GM18907 (cell line): Measurements from ENCODE around the gene PSENEN.

ENCODE experiments used
- ATAC-seq: cut with Tn5 transposase; IDR thresholded peaks from one replicate; pipeline ENCODE4 v1.9.1; 2021; ENCODE audit warnings: mild to moderate bottlenecking, moderate library complexity; ENCODE audit not compliant: unreplicated experiment

The PSENEN gene

GRCh38 chr19:35750167-35750566 lies 4.7 kb downstream of the PSENEN start:
- ATAC-seq: no peak

- no peak for ATAC-seq
These were observed 6.6 kb downstream of the PSENEN start for GRCh38 chr19:35751839-35752745.

DNA sequence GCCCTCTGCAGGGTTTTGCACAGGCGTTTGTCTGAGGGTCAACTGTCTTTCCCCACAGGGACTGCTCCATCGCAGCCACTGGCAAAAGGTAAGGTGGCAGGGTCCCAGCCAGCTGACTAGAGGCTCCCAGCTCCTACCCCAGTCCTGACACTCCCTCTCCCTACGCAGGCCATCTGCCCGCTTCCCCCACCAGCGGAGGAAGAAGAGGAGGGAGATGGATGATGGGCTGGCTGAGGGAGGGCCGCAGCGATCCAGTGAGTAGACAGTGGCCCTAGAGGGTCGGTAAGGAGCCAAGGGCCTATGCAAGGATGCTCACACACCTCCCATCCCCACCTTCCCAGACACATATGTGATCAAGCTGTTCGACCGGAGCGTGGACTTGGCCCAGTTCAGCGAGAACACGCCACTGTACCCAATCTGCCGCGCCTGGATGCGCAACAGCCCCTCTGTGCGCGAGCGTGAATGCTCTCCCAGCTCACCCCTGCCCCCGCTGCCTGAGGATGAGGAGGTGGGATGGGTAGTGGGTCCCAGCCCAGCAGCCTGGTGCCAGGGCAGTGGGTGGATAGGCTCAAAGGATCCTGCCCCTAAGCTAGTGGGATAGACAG lies 7.4 kb downstream of the PSENEN start:
- ATAC-seq: no peak

- no peak for ATAC-seq
These were observed 8.4 kb downstream of the PSENEN start for GRCh38 chr19:35753634-35754369.

DNA sequence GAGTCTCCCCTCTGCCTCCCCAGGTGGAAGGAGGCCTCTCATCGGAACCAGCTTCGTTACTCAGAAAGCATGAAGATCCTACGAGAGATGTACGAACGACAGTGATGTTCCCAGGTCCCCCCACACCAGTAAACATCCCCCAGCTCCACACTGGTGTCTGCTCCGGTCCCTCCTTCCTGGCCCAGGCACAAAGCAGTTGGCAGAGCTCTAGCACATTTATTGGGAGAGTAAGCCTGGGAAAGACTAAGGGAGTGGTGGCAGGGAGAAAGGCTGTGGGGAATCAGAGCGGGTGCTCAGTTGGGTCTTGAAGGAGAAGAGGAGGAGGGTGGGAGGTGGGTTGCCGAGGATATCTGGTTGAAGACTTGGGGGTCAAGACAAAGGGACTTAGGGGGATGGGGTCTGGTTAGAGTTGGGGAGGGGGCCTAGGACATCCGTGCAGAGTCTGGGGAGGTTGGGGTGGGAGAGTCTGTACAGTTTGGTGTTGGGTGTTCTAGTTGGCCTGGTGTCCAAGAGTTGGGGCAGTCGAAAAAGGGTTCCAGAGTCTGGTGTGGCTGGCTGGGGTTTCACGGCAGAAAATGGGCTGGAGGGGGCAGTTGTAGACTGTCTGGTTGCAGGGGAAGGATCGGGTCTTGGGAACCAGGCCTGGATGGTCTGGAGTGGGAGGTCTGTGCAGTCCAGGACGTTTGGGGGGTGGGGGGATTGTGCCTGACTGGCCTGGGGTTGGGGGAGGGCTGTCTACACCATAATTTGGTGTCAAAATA lies 9.1 kb downstream of the PSENEN start:
- ATAC-seq: no peak

DNA sequence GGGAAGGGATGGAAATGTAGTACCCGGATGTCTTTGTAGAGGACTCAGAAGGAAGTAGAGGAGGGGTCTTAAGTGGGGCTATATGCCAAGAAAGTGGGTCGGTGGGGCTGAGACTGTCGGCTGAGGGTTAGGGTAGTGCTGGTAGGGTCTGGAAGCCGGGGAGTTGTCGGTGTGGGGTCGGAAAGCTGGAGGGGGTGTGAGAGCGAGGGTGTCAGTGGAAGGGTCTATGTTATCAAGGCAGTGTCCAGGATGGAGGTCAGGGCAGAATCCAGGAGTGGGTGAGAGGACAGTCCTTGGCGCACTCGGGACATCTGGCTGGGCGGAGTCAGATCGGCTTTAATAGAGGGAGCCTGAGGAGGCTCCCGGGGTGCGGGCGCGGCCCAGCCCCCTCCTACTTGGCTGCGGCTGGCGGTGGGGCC lies 9.7 kb downstream of the PSENEN start:
- no peak for ATAC-seq

- no peak for ATAC-seq
These were observed 10.3 kb downstream of the PSENEN start for GRCh38 chr19:35755550-35756376.

DNA sequence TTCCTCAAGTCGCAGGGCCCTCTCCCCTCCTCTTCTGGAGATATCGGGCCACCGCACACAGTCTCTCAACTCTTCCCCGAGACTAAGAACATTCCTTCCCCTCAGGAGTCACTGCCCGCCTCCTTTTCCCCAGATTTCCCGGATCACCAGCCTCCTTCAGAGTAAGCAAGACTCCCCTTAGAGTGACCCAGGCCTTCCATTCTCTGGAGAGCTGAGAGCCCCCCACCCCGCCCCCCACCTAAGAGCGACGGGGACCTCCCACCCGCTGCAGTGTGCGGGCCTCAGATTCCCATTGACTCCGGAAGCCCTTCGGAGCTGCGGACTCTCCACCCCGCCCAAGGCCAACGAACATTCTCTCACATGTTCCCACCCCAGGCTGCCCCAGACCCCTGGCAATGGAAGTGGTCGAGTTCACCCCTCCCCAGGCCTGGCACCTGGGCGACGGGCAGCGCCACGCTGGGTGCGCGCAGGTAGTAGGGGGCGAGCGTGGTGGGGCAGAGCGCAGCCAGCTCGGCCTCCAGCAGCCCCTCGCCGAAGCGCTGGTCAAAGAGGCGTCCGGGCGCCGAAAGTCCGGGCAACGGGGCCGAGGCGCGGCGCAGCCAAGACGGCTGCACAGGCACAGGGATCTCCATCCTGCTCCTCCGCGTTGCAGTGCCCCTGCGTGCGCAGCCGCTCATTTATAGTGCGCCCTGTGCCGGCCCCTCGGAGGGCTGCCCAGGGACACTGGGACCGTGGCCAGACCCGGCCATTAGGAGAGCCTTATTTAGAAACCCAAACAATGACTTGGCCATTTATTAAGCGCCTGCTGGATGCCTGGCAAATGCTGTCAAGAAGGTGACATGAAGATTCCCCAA lies 11.2 kb downstream of the PSENEN start, which contains the start of gene HSPB6:
Gene HSPB6, minus strand, starts transcription at position 653 of the 854 bp plus-strand sequence. Its CDS starts 21 bp downstream, at position 632.
- no peak for ATAC-seq

GRCh38 chr19:35757231-35757748 lies 11.8 kb downstream of the PSENEN start:
- ATAC-seq: peak; percentile 4

- peak; percentile 93 for ATAC-seq
These were observed 12.5 kb downstream of the PSENEN start, which contains the start of gene PROSER3 for GRCh38 chr19:35757749-35758608. Gene PROSER3, plus strand, starts transcription at chr19:35758176. Its CDS starts 40 bp downstream, at chr19:35758216.

- no peak for ATAC-seq
These were observed 14.2 kb downstream of the PSENEN start for GRCh38 chr19:35759697-35760096.

DNA sequence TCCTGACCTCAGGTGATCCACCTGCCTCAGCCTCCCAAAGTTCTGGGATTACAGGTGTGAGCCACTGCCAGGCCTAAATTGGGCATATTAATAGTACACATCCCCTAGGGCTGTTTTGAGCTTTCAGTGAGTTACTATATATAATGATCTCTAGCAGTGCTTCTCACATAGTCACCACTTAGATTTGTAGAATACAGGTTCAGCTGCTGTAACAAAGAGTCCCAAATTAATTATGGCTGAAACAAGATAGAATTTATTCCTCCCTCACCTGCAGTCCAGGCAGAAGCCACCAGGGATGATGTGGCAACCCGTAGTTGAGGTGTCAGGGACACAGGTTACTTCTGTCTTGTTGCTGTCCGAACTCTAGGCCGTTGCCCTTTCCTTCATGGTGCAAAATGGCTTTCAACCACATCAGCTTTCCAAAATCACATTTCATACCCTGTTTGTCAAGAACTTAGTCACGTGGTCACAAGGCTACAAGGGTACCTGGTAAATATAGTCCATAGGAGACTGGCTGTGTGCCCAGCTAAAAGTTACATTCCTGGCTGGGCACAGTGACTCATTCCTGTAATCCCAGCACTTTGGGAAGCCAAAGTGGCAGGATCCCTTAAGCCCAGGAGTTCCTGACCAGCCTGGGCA lies 15.4 kb downstream of the PSENEN start:
- ATAC-seq: no peak

DNA sequence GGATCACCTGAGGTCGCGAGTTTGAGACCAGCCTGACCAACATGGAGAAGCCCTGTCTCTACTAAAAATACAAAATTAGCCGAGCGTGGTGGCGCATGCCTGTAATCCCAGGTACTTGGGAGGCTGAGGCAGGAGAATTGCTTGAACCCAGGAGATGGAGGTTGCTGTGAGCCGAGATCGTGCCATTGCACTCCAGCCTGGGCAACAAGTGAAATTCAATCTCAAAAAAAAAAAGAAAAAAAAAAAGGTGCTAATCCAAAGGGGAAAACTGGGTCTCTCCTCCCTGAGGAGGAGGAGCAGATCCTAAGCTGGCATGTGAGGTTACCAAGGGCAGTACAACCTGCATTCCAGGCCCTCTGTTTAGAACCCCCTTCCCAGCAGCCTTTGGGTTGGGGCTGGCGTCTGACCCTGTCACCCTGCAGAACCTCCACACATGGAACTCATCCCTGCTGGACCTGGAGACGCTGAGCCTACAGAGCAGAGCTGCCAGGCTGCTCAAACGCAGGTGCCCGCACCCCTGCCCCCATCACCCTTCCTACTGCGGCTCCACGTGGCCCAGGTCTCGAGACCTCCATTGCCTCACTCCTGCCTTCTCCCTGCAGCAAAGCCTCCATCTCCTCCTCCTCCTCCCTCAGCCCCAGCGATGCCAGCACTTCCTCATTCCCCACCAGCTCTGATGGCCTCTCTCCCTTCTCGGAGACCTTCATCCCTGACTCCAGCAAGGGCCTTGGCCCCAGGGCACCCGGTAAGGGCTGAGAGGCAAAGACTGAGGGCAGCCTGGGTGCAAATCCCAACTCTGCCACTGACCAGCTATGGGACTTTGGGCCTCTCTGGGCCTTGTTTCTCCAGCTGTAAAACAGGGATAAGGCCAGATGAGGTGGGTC lies 19.2 kb downstream of the PSENEN start:
- no peak for ATAC-seq

- no peak for ATAC-seq
These were observed 21.2 kb downstream of the PSENEN start for GRCh38 chr19:35766571-35767104.

GRCh38 chr19:35767288-35768081 lies 22.0 kb downstream of the PSENEN start:
- no peak for ATAC-seq
